Measurements from ENCODE around the gene IQCH.

GRCh38 chr15:67479781-67480505, 225.4 kb downstream of the IQCH start:
- TF ChIP-seq, protein P1, sequence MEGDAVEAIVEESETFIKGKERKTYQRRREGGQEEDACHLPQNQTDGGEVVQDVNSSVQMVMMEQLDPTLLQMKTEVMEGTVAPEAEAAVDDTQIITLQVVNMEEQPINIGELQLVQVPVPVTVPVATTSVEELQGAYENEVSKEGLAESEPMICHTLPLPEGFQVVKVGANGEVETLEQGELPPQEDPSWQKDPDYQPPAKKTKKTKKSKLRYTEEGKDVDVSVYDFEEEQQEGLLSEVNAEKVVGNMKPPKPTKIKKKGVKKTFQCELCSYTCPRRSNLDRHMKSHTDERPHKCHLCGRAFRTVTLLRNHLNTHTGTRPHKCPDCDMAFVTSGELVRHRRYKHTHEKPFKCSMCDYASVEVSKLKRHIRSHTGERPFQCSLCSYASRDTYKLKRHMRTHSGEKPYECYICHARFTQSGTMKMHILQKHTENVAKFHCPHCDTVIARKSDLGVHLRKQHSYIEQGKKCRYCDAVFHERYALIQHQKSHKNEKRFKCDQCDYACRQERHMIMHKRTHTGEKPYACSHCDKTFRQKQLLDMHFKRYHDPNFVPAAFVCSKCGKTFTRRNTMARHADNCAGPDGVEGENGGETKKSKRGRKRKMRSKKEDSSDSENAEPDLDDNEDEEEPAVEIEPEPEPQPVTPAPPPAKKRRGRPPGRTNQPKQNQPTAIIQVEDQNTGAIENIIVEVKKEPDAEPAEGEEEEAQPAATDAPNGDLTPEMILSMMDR (conservative IDR thresholded peaks at IDR 0.05): no peak
- TF ChIP-seq ZFX (IDR thresholded peaks at IDR 0.05): no peak
